Measurements from ENCODE around the gene TARBP1. TPM values are rescaled to one million over a fixed set of nuclear protein-coding genes. Genes with fewer than 3 reads are reported as not detected.

Gene TARBP1
- total and polyA plus RNA-seq, 2 of the 13 experiments (the other 11 are each of a cell fraction or from before 2014, with no cell fraction given): 37.7 to 67.0 TPM

GRCh38 chr1:234396092-234396491 is 82.9 kb downstream of the TARBP1 start:
- peaks cover 7 to 29% of the 10 kb centered on the region in 2 experiments for H3K36me3 ChIP-seq (replicated peaks in 1 of 2; ENCODE audit: control insufficient read depth in 1 of 2, insufficient read depth in 2 of 2, low read length in 2 of 2)
- H3K79me2 ChIP-seq (ENCODE audit: insufficient read depth, low read length): no peaks in the 10 kb centered on the region
- in situ Hi-C loops (cut with HindIII; ENCODE audit: extremely low pct_ligation_motif_present, low pct_unique_long_range_greater_than_20kb) (no loop called here), intact Hi-C loops (cut with micrococcal nuclease; ENCODE audit: unreplicated experiment) (no loop called here)
- H4K20me1 ChIP-seq (ENCODE audit: insufficient read depth, low read length): no peaks in the 10 kb centered on the region
- BruUV-seq (replicated peaks): no TSS peak
- H3K27ac ChIP-seq (ENCODE audit: extremely low read length, insufficient read depth, low read length): no peak overlapping the region
- TF ChIP-seq ATF6 (CRISPR knock-in tag; conservative IDR thresholded peaks at IDR 0.05) (no peak), ZNF207 (IDR thresholded peaks at IDR 0.05; ENCODE audit: borderline replicate concordance) (no peak), AHDC1 (CRISPR knock-in tag; IDR thresholded peaks at IDR 0.05; ENCODE audit: borderline replicate concordance) (no peak), MTA3 (CRISPR knock-in tag; IDR thresholded peaks at IDR 0.05) (no peak), ZNF574 (CRISPR knock-in tag; IDR thresholded peaks at IDR 0.05) (no peak), ZNF333 (CRISPR knock-in tag; IDR thresholded peaks at IDR 0.05; ENCODE audit: borderline replicate concordance) (no peak), MTF2 (CRISPR knock-in tag; IDR thresholded peaks at IDR 0.05; ENCODE audit: borderline replicate concordance) (no peak), ZNF614 (CRISPR knock-in tag; IDR thresholded peaks at IDR 0.05; ENCODE audit: borderline replicate concordance) (no peak), NR2F2 (IDR thresholded peaks at IDR 0.05; ENCODE audit: borderline replicate concordance, low read depth) (no peak), MEF2D (CRISPR knock-in tag; IDR thresholded peaks at IDR 0.05) (no peak)
- WGBS (ENCODE audit: low lambda C conversion rate): 97% methylated on average over 8 of the region's 8 CpGs
- no peaks in the 10 kb centered on the region for H3K9me3 ChIP-seq (ENCODE audit: low read length)
- no peak overlapping the region for H3K9ac ChIP-seq (ENCODE audit: insufficient read depth, low read depth, low read length)
- no peaks in the 10 kb centered on the region for H3K27me3 ChIP-seq (ENCODE audit: control insufficient read depth in 1 of 2, insufficient read depth in 2 of 2, low read length in 2 of 2)
- no peak overlapping the region for H3K4me3 ChIP-seq (replicated peaks in 1 of 3; ENCODE audit: insufficient read depth in 1 of 3, low read depth in 2 of 3, low read length in 3 of 3)
- CTCF ChIA-PET (ENCODE audit: low intra/inter-chr PET ratio, low total read pairs): no interaction called here
- no peak overlapping the region for H2AFZ ChIP-seq (ENCODE audit: low read length)
- no peak overlapping the region for H3K4me2 ChIP-seq (ENCODE audit: low read depth, low read length)
- ATAC-seq (no peak), FAIRE-seq (no peak), DNase-seq (ENCODE audit: low spot score) (no peak)
- POLR2A ChIA-PET: no interaction called here
- H3K4me1 ChIP-seq (ENCODE audit: insufficient read depth, low read length): no peaks in the 10 kb centered on the region
